H1 (cell line): ENCODE data around the gene PLXDC2.

ENCODE experiments used
- EZH2 ChIP-seq: fragments of 200-600 bp; sonication (generic); IDR thresholded peaks from 2 replicates; pipeline ENCODE4 v1.7.1; 2012; ENCODE audit warnings: low read depth, mild to moderate bottlenecking, moderate library complexity, low read length, inconsistent platforms; ENCODE audit not compliant: severe bottlenecking
- POLR2AphosphoS5 ChIP-seq: IDR thresholded peaks from 2 replicates; pipeline ENCODE4 v1.6.1; 2011; ENCODE audit warnings: low read depth, low read length
- SIN3A ChIP-seq, 2 experiments: IDR thresholded peaks in 1 of 2; conservative IDR thresholded peaks in 1 of 2; 2 replicates each; pipeline ENCODE4 v1.6.1; 2011 to 2012; ENCODE audit warnings: low read length in 2 of 2, improper control_type of control experiment in 1 of 2, low read depth in 1 of 2, mild to moderate bottlenecking in 1 of 2
- TF ChIP-seq, protein P1 (sequence below), 3 experiments: IDR thresholded peaks; 1 replicate in 2 of 3; 2 replicates in 1 of 3; pipeline versions ENCODE4 v1.5.1 to v1.6.1; 2011; ENCODE audit warnings: low read length in 3 of 3, mild to moderate bottlenecking in 3 of 3, inconsistent platforms in 2 of 3, low read depth in 1 of 3, moderate library complexity in 1 of 3; ENCODE audit not compliant: insufficient read depth in 1 of 3; ENCODE audit errors: control extremely low read depth in 1 of 3

DNA sequence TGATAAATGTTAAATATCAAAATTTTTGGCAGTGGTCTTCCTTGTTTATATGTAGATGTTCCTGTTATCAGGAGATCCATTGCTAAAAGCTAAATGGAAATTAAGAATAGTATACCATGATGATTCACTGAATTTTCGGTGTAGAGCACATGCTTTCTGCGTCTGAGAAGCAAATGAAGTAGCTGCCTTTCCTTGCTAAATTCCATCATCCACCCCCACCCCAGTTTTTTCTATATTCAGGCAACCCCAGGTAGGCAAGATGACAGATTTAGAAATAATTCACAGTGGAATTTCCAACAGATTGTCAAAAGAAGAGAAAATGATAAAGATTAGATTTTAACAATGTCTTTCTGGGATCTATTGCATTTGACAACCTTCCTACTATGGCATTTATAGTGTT, 231.9 kb downstream of the PLXDC2 start:
- no peak for TF ChIP-seq EZH2
- TF ChIP-seq, protein P1, sequence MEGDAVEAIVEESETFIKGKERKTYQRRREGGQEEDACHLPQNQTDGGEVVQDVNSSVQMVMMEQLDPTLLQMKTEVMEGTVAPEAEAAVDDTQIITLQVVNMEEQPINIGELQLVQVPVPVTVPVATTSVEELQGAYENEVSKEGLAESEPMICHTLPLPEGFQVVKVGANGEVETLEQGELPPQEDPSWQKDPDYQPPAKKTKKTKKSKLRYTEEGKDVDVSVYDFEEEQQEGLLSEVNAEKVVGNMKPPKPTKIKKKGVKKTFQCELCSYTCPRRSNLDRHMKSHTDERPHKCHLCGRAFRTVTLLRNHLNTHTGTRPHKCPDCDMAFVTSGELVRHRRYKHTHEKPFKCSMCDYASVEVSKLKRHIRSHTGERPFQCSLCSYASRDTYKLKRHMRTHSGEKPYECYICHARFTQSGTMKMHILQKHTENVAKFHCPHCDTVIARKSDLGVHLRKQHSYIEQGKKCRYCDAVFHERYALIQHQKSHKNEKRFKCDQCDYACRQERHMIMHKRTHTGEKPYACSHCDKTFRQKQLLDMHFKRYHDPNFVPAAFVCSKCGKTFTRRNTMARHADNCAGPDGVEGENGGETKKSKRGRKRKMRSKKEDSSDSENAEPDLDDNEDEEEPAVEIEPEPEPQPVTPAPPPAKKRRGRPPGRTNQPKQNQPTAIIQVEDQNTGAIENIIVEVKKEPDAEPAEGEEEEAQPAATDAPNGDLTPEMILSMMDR (IDR thresholded peaks at IDR 0.05; ENCODE audit: control extremely low read depth in 1 of 3, insufficient read depth in 1 of 3, low read depth in 1 of 3, low read length in 3 of 3), result no peak
- TF ChIP-seq SIN3A (conservative IDR thresholded peaks at IDR 0.05 in 1 of 2, IDR thresholded peaks at IDR 0.05 in 1 of 2; ENCODE audit: low read depth in 1 of 2, low read length in 2 of 2), result no peak
- TF ChIP-seq POLR2AphosphoS5, result no peak
